K562 (cell line): ENCODE measurements around the gene OR2F2. TPM values are rescaled to one million over a fixed set of nuclear protein-coding genes. Genes with fewer than 3 reads are reported as not detected.

Source experiments
- BDP1 ChIP-seq: IDR thresholded peaks from 3 replicates; pipeline ENCODE4 v1.6.1; 2011; ENCODE audit not compliant: insufficient read length, insufficient read depth
- HNRNPK ChIP-seq: fragments of 200-400 bp; formaldehyde crosslinking; IDR thresholded peaks from one replicate; pipeline ENCODE4 v1.6.1; 2018; ENCODE audit warnings: mild to moderate bottlenecking, low read depth, low read length; ENCODE audit not compliant: poor library complexity, severe bottlenecking
- PCBP1 ChIP-seq: fragments of 200-400 bp; formaldehyde crosslinking; IDR thresholded peaks from 2 replicates; pipeline ENCODE4 v1.6.1; 2018; ENCODE audit warnings: mild to moderate bottlenecking, low read depth, low read length; ENCODE audit not compliant: poor library complexity, severe bottlenecking
- PML ChIP-seq: IDR thresholded peaks from 2 replicates; pipeline ENCODE4 v1.6.1; 2012; ENCODE audit warnings: low read length, inconsistent platforms
- ZNF316 ChIP-seq: fragments of 450-650 bp; IDR thresholded peaks from 2 replicates; pipeline ENCODE4 v1.6.1; 2016
- polyA plus RNA-seq, 8 experiments: library from polyadenylated mRNA; depleted of rRNA in 4 of 8; stranded (reverse) in 5 of 8; unstranded in 3 of 8; fragments of >200 nt; fragmentation: Nextera tagmentation in 2 of 8; fragmentation: Illumina TruSeq in 1 of 8; extraction: Ambion mirVana in 2 of 8; extraction: Trizol in 1 of 8; gene quantifications; 2 replicates each; pipeline versions ENCODE4 v1.2.1 to v1.2.3, GENCODE V29; 2011 to 2014; ENCODE audit warnings: inconsistent platforms in 1 of 8, missing spikeins in 1 of 8
- total RNA-seq, 7 experiments: library from RNA; depleted of rRNA in 6 of 7; stranded (reverse); fragments of >200 nt in 6 of 7; fragmentation: Illumina TruSeq in 2 of 7; extraction: Trizol in 2 of 7; gene quantifications; 2 replicates each; pipeline versions ENCODE4 v1.2.1 to v1.2.3, GENCODE V29; 2011 to 2021; ENCODE audit warnings: low replicate concordance in 1 of 7
- TF ChIP-seq, protein P1 (sequence below), 2 experiments: fragments of 450-650 bp in 1 of 2; sonication (generic) in 1 of 2; formaldehyde crosslinking in 1 of 2; IDR thresholded peaks; 2 replicates each; pipeline versions ENCODE4 v1.7.1 to v1.9.0; 2016 to 2022; ENCODE audit warnings: inconsistent platforms in 1 of 2, mild to moderate bottlenecking in 1 of 2, missing genetic modification reagents in 1 of 2
- TF ChIP-seq, protein P2 (sequence below): fragments of 250-450 bp; sonication (Bioruptor Pico); IDR thresholded peaks from 2 replicates; pipeline ENCODE4 v1.4.0; 2020

The OR2F2 gene
- total and polyA plus RNA-seq, 9 of the 15 experiments (the other 6 are each of a cell fraction or from before 2014, with no cell fraction given): not detected

DNA sequence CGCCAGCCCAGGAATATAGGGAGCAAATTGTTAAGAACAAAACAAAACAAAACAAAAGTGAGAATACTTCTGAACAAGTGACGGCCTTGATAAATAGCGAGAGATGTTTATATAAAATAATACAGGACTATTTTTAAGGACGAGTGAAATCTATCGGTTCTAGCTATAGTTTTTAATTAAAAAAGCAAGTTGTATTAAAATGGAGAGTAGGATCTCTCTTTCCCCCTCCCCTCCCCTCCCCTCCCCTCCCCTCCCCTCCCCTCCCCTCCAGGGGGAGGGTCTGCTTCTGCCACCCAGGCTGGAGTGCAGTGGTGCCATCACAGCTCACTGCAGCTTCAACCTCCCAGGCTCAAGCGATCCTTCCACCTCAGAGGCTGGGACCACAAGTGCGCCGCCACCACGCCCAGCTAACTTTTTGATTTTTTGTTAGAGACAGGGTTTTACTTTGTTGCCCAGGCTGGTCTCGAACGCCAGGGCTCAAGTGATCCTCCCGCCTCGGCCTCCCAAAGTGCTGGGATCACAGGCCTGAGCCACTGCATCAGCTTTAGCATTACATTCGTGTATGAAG is 32.6 kb upstream of the OR2F2 start (continued):
- TF ChIP-seq, protein P1, sequence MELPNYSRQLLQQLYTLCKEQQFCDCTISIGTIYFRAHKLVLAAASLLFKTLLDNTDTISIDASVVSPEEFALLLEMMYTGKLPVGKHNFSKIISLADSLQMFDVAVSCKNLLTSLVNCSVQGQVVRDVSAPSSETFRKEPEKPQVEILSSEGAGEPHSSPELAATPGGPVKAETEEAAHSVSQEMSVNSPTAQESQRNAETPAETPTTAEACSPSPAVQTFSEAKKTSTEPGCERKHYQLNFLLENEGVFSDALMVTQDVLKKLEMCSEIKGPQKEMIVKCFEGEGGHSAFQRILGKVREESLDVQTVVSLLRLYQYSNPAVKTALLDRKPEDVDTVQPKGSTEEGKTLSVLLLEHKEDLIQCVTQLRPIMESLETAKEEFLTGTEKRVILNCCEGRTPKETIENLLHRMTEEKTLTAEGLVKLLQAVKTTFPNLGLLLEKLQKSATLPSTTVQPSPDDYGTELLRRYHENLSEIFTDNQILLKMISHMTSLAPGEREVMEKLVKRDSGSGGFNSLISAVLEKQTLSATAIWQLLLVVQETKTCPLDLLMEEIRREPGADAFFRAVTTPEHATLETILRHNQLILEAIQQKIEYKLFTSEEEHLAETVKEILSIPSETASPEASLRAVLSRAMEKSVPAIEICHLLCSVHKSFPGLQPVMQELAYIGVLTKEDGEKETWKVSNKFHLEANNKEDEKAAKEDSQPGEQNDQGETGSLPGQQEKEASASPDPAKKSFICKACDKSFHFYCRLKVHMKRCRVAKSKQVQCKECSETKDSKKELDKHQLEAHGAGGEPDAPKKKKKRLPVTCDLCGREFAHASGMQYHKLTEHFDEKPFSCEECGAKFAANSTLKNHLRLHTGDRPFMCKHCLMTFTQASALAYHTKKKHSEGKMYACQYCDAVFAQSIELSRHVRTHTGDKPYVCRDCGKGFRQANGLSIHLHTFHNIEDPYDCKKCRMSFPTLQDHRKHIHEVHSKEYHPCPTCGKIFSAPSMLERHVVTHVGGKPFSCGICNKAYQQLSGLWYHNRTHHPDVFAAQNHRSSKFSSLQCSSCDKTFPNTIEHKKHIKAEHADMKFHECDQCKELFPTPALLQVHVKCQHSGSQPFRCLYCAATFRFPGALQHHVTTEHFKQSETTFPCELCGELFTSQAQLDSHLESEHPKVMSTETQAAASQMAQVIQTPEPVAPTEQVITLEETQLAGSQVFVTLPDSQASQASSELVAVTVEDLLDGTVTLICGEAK (IDR thresholded peaks at IDR 0.05): 0 out of 2 replicates have a peak, but pooled peaks have one; percentile 1
- TF ChIP-seq, protein P1 (CRISPR knock-in tag; IDR thresholded peaks at IDR 0.05): no peak
- 0 out of 2 replicates have a peak, but pooled peaks have one; percentile 17 for TF ChIP-seq PML
- TF ChIP-seq ZNF316: peak; percentile 52; the same call in 1 of the 2 replicates
- no peak for TF ChIP-seq BDP1
- peak; percentile 85 for TF ChIP-seq HNRNPK
- TF ChIP-seq PCBP1: peak; percentile 84
- TF ChIP-seq, protein P2, sequence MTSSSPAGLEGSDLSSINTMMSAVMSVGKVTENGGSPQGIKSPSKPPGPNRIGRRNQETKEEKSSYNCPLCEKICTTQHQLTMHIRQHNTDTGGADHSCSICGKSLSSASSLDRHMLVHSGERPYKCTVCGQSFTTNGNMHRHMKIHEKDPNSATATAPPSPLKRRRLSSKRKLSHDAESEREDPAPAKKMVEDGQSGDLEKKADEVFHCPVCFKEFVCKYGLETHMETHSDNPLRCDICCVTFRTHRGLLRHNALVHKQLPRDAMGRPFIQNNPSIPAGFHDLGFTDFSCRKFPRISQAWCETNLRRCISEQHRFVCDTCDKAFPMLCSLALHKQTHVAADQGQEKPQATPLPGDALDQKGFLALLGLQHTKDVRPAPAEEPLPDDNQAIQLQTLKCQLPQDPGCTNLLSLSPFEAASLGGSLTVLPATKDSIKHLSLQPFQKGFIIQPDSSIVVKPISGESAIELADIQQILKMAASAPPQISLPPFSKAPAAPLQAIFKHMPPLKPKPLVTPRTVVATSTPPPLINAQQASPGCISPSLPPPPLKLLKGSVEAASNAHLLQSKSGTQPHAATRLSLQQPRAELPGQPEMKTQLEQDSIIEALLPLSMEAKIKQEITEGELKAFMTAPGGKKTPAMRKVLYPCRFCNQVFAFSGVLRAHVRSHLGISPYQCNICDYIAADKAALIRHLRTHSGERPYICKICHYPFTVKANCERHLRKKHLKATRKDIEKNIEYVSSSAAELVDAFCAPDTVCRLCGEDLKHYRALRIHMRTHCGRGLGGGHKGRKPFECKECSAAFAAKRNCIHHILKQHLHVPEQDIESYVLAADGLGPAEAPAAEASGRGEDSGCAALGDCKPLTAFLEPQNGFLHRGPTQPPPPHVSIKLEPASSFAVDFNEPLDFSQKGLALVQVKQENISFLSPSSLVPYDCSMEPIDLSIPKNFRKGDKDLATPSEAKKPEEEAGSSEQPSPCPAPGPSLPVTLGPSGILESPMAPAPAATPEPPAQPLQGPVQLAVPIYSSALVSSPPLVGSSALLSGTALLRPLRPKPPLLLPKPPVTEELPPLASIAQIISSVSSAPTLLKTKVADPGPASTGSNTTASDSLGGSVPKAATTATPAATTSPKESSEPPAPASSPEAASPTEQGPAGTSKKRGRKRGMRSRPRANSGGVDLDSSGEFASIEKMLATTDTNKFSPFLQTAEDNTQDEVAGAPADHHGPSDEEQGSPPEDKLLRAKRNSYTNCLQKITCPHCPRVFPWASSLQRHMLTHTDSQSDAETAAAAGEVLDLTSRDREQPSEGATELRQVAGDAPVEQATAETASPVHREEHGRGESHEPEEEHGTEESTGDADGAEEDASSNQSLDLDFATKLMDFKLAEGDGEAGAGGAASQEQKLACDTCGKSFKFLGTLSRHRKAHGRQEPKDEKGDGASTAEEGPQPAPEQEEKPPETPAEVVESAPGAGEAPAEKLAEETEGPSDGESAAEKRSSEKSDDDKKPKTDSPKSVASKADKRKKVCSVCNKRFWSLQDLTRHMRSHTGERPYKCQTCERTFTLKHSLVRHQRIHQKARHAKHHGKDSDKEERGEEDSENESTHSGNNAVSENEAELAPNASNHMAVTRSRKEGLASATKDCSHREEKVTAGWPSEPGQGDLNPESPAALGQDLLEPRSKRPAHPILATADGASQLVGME: no peak
- TF ChIP-seq, all 486 proteins: peak for 9
